Measurements from ENCODE around the gene HOXA6. TPM values are rescaled to one million over a fixed set of nuclear protein-coding genes. Genes with fewer than 3 reads are reported as not detected.

Gene HOXA6
- total RNA-seq, 1 donor from 2014 or later = not detected

- TF ChIP-seq, protein P1, sequence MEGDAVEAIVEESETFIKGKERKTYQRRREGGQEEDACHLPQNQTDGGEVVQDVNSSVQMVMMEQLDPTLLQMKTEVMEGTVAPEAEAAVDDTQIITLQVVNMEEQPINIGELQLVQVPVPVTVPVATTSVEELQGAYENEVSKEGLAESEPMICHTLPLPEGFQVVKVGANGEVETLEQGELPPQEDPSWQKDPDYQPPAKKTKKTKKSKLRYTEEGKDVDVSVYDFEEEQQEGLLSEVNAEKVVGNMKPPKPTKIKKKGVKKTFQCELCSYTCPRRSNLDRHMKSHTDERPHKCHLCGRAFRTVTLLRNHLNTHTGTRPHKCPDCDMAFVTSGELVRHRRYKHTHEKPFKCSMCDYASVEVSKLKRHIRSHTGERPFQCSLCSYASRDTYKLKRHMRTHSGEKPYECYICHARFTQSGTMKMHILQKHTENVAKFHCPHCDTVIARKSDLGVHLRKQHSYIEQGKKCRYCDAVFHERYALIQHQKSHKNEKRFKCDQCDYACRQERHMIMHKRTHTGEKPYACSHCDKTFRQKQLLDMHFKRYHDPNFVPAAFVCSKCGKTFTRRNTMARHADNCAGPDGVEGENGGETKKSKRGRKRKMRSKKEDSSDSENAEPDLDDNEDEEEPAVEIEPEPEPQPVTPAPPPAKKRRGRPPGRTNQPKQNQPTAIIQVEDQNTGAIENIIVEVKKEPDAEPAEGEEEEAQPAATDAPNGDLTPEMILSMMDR (IDR thresholded peaks at IDR 0.05; ENCODE audit: unreplicated experiment) = peak; percentile 100
- H3K27me3 Mint-ChIP-seq (ENCODE audit: unreplicated experiment) = peaks cover 36% of the 10 kb centered on the region
- peak; percentile 93 for DNase-seq (ENCODE audit: low spot score)
- no peaks in the 10 kb centered on the region for H3K9me3 Mint-ChIP-seq (ENCODE audit: unreplicated experiment)
- H3K4me3 Mint-ChIP-seq (ENCODE audit: unreplicated experiment) = no peak overlapping the region
- H3K27ac Mint-ChIP-seq (ENCODE audit: unreplicated experiment) = no peak overlapping the region
- peaks cover 5% of the 10 kb centered on the region for H3K36me3 Mint-ChIP-seq (ENCODE audit: low read depth, unreplicated experiment)
- peaks cover 13% of the 10 kb centered on the region for H3K4me1 Mint-ChIP-seq (ENCODE audit: unreplicated experiment)
These were observed 13.1 kb upstream of the HOXA6 start for GRCh38 chr7:27160546-27161213.

DNA sequence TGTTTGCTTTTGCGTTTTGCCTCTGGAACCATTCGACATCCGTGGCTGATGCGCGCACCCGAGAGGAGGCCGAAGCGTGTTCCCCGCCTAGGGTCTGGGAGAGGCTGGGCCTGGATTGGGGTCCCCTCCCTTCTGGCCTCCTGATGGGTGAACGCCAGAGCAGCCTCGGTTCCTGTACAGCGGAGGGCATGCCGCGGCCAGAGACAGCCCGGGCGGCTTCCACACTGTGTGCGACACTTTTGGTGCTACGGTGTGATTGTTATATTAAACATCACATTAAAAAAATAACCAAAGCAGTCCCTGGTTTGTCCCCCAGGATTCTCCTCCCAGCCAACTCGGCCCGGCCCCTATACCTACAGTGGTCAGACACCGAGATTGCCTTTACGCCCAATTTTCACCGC is 12.6 kb upstream of the HOXA6 start:
- DNase-seq (ENCODE audit: low spot score) = no peak
- Mint-ChIP-seq H3K4me1 (ENCODE audit: unreplicated experiment) (peaks cover 14% of the 10 kb centered on the region), H3K27me3 (ENCODE audit: unreplicated experiment) (peaks cover 38% of the 10 kb centered on the region), H3K36me3 (ENCODE audit: low read depth, unreplicated experiment) (peaks cover 3% of the 10 kb centered on the region), H3K9me3 (ENCODE audit: unreplicated experiment) (no peaks in the 10 kb centered on the region), H3K4me3 (ENCODE audit: unreplicated experiment) (no peak overlapping the region), H3K27ac (ENCODE audit: unreplicated experiment) (no peak overlapping the region)
- TF ChIP-seq, protein P1 (IDR thresholded peaks at IDR 0.05; ENCODE audit: unreplicated experiment) = no peak

- H3K36me3 Mint-ChIP-seq (ENCODE audit: low read depth, unreplicated experiment) = peaks cover 3% of the 10 kb centered on the region
- peak overlapping the region; percentile 1 for H3K4me3 Mint-ChIP-seq (ENCODE audit: unreplicated experiment)
- H3K9me3 Mint-ChIP-seq (ENCODE audit: unreplicated experiment) = no peaks in the 10 kb centered on the region
- H3K27ac Mint-ChIP-seq (ENCODE audit: unreplicated experiment) = no peak overlapping the region
- peaks cover 17% of the 10 kb centered on the region for H3K4me1 Mint-ChIP-seq (ENCODE audit: unreplicated experiment)
- TF ChIP-seq, protein P1 (IDR thresholded peaks at IDR 0.05; ENCODE audit: unreplicated experiment) = no peak
- DNase-seq (ENCODE audit: low spot score) = no peak
- H3K27me3 Mint-ChIP-seq (ENCODE audit: unreplicated experiment) = peaks cover 41% of the 10 kb centered on the region
These were observed 11.9 kb upstream of the HOXA6 start for GRCh38 chr7:27159266-27160144.

DNA sequence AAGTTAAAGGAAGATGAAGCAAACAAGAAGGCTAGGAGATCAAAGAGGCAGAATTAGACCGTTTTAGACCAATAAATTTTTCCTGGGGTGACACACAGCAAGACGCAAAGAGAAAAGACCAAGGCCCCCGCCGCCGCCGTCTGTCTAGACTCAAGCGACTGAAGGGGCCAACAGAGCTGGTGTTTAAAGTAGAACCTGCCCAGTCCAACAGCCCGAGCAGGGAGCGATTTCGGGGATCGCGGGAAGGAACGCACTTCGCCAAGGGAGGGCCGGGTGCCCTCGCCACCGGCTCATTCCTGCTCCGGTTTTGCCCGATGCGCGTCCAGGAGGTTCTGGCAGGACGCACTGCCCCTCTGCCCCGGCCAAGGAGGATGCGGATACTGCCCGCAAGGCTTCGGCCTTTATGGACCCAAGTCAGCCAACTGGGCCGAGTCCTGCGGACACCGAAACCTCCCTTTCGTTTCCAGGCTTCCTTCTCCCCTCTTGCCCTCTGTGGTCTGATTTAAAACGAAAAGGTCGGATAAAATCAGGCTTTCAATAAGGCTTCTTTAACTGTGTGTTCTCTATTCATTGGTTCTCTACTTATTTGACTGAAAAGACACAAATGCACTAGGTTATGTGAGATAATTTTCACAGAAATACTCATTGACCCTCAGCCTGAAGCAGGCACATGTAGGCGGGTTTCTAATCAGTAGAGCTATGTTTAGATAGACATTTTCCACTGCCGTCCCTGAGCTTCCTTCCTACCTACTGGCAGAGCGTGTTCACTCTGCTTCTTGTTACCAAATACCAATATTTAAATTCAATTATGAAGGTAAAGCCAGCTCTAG is 11.1 kb upstream of the HOXA6 start:
- no peak overlapping the region for H3K4me3 Mint-ChIP-seq (ENCODE audit: unreplicated experiment)
- DNase-seq (ENCODE audit: low spot score) = no peak
- no peaks in the 10 kb centered on the region for H3K9me3 Mint-ChIP-seq (ENCODE audit: unreplicated experiment)
- no peak overlapping the region for H3K27ac Mint-ChIP-seq (ENCODE audit: unreplicated experiment)
- H3K27me3 Mint-ChIP-seq (ENCODE audit: unreplicated experiment) = peaks cover 41% of the 10 kb centered on the region
- H3K36me3 Mint-ChIP-seq (ENCODE audit: low read depth, unreplicated experiment) = peaks cover 3% of the 10 kb centered on the region
- peaks cover 13% of the 10 kb centered on the region for H3K4me1 Mint-ChIP-seq (ENCODE audit: unreplicated experiment)
- TF ChIP-seq, protein P1 (IDR thresholded peaks at IDR 0.05; ENCODE audit: unreplicated experiment) = no peak

Data from endothelial cell (in vitro differentiated cells).